OCI-LY7 (cell line): ENCODE results near the gene PTPRM. TPM values are rescaled to one million over a fixed set of nuclear protein-coding genes. Genes with fewer than 3 reads are reported as not detected.

Experiments used
- BruUV-seq: library from RNA; stranded (reverse); fragments of 400-500 nt; replicated peaks from 2 replicates; lab custom pipeline; 2021; lab: Mats Ljungman, UMichigan
- CTCF ChIA-PET: fragments of 300-600 bp; sonication (Branson Sonifier 250); formaldehyde crosslinking; loops from one replicate; lab custom pipeline; 2022; ENCODE audit warnings: antibody characterized with exemption; ENCODE audit not compliant: unreplicated experiment; lab: Charles Lee
- POLR2A ChIA-PET: fragments of 300-600 bp; sonication (Branson Sonifier 250); formaldehyde crosslinking; loops from one replicate; lab custom pipeline; 2022; ENCODE audit warnings: antibody characterized with exemption; lab: Charles Lee
- DNase-seq: peaks from one replicate; pipeline ENCODE4 v3.0.0-alpha.2; 2015; ENCODE audit warnings: low spot score
- H2AFZ ChIP-seq: fragments of 200-600 bp; sonication (generic), shearing (Covaris generic); 2 replicates; pipeline ENCODE4 v1.6.1; 2014; ENCODE audit warnings: mild to moderate bottlenecking, antibody characterized with exemption, low read length, moderate library complexity
- H3K27ac ChIP-seq: fragments of 200-600 bp; sonication (generic); 2 replicates; pipeline ENCODE4 v1.5.1; 2014; ENCODE audit warnings: mixed run types, low read depth, mild to moderate bottlenecking, moderate library complexity, low read length, inconsistent platforms; ENCODE audit not compliant: poor library complexity, severe bottlenecking
- H3K36me3 ChIP-seq: fragments of 200-600 bp; sonication (generic); 2 replicates; pipeline ENCODE4 v1.6.1; 2014; ENCODE audit warnings: mild to moderate bottlenecking, antibody characterized with exemption, low read length, moderate library complexity, mixed read lengths; ENCODE audit not compliant: insufficient read depth
- H3K4me1 ChIP-seq: fragments of 200-600 bp; sonication (generic); 2 replicates; pipeline ENCODE4 v1.5.1; 2014; ENCODE audit warnings: mild to moderate bottlenecking, low read length; ENCODE audit not compliant: insufficient read depth, poor library complexity, severe bottlenecking
- H3K4me2 ChIP-seq: fragments of 200-600 bp; sonication (generic); 2 replicates; pipeline ENCODE4 v1.6.1; 2014; ENCODE audit warnings: mild to moderate bottlenecking, low read length
- H3K4me3 ChIP-seq: fragments of 200-600 bp; sonication (generic); 2 replicates; pipeline ENCODE4 v1.5.1; 2014; ENCODE audit warnings: mild to moderate bottlenecking, low read depth, low read length; ENCODE audit not compliant: poor library complexity, severe bottlenecking
- H3K79me2 ChIP-seq: fragments of 200-600 bp; sonication (generic); 2 replicates; pipeline ENCODE4 v1.6.1; 2016; ENCODE audit warnings: low read depth, mild to moderate bottlenecking, low read length, moderate library complexity, mixed read lengths; ENCODE audit not compliant: insufficient read depth
- H3K9me2 ChIP-seq: fragments of 200-600 bp; sonication (generic); 2 replicates; pipeline ENCODE4 v1.6.1; 2016; ENCODE audit warnings: mild to moderate bottlenecking, low read length, mixed read lengths; ENCODE audit not compliant: insufficient read depth
- H3K9me3 ChIP-seq: fragments of 200-600 bp; sonication (generic); 2 replicates; pipeline ENCODE4 v1.6.1; 2014; ENCODE audit warnings: mild to moderate bottlenecking, mixed run types, low read length, mixed read lengths
- H4K20me1 ChIP-seq: fragments of 200-600 bp; sonication (generic); 2 replicates; pipeline ENCODE4 v1.6.1; 2014; ENCODE audit warnings: mild to moderate bottlenecking, antibody characterized with exemption, low read length, moderate library complexity, mixed read lengths; ENCODE audit not compliant: insufficient read depth
- EZH2phosphoT487 ChIP-seq: fragments of 200-600 bp; sonication (generic); IDR thresholded peaks from 2 replicates; pipeline ENCODE4 v1.6.1; 2018; ENCODE audit warnings: low read depth, borderline replicate concordance, mild to moderate bottlenecking, mixed run types, antibody characterized with exemption, low read length, moderate library complexity, mixed read lengths
- intact Hi-C: fragments of 100-400 bp; cut with micrococcal nuclease; formaldehyde crosslinking; loops from one replicate; pipeline ENCODE4 v1.10.0; 2022; ENCODE audit not compliant: unreplicated experiment
- total RNA-seq, 2 experiments: library from RNA; depleted of rRNA in 1 of 2; stranded (reverse); fragments of >200 nt in 1 of 2; shearing (Covaris generic) in 1 of 2; gene quantifications; 2 replicates each; pipeline ENCODE4 v1.2.3, GENCODE V29; 2014 to 2022
- TF ChIP-seq, protein P1 (sequence below): fragments of 200-600 bp; sonication (generic); conservative IDR thresholded peaks from 2 replicates; pipeline ENCODE4 v1.5.1; 2014; ENCODE audit warnings: mild to moderate bottlenecking, antibody characterized with exemption, low read length, moderate library complexity, mixed read lengths

PTPRM gene
- total RNA-seq, 2 experiments from 2014 or later, result not detected

DNA sequence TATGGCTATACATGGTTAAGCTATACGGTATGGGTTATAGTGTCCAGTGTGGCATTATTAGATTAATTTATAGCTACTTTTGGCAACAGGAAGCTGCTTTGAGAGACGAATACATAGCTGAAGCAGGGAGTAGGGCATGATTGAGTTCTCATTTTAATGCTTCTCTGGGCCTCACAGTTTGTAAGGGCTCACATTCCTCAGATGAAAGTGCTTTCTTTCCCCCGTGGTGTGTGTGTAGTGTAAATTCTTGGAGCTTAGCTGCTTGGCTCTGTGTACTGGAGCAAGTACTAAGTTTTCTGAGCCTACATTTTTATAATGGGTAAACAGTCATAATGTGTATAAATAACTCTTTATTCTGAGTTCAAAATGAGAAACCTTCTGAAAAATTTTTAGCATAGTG, 173.7 kb downstream of the PTPRM start:
- POLR2A ChIA-PET, result no interaction called here
- no peaks in the 10 kb centered on the region for H3K79me2 ChIP-seq
- H3K36me3 ChIP-seq, result no peaks in the 10 kb centered on the region
- no peak overlapping the region for H3K4me2 ChIP-seq
- intact Hi-C loops, result no loop called here
- no peak overlapping the region for H2AFZ ChIP-seq
- H4K20me1 ChIP-seq, result no peaks in the 10 kb centered on the region
- CTCF ChIA-PET, result no interaction called here
- H3K4me3 ChIP-seq, result no peak overlapping the region
- no peak for DNase-seq
- no peaks in the 10 kb centered on the region for H3K4me1 ChIP-seq
- H3K27ac ChIP-seq, result no peak overlapping the region
- H3K9me2 ChIP-seq, result no peaks in the 10 kb centered on the region
- no peaks in the 10 kb centered on the region for H3K9me3 ChIP-seq
- no TSS peak for BruUV-seq
- TF ChIP-seq, protein P1, sequence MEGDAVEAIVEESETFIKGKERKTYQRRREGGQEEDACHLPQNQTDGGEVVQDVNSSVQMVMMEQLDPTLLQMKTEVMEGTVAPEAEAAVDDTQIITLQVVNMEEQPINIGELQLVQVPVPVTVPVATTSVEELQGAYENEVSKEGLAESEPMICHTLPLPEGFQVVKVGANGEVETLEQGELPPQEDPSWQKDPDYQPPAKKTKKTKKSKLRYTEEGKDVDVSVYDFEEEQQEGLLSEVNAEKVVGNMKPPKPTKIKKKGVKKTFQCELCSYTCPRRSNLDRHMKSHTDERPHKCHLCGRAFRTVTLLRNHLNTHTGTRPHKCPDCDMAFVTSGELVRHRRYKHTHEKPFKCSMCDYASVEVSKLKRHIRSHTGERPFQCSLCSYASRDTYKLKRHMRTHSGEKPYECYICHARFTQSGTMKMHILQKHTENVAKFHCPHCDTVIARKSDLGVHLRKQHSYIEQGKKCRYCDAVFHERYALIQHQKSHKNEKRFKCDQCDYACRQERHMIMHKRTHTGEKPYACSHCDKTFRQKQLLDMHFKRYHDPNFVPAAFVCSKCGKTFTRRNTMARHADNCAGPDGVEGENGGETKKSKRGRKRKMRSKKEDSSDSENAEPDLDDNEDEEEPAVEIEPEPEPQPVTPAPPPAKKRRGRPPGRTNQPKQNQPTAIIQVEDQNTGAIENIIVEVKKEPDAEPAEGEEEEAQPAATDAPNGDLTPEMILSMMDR, result no peak

DNA sequence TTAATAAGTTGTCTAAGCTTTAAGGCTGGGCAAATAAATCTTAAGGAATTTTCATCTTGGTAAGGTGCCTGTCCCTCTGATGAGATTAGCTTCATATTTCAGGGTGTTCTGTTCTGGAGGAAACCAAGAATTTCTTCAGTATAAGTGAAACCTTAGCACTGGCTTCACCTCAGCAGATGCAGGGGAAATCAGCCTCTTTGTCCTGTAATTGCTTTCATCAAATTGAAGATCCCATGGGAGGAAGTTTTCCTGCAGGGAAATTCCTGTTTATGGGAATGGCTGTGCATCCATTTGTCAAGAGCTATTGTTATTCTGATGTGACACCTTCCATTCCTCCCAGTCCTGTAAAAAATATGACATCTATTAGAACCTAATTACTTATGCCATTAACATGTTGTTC, 174.5 kb downstream of the PTPRM start:
- no peak for TF ChIP-seq EZH2phosphoT487
- TF ChIP-seq, protein P1, result no peak
- intact Hi-C loops, result no loop called here
- BruUV-seq, result no TSS peak
- no peaks in the 10 kb centered on the region for H3K9me2 ChIP-seq
- H3K9me3 ChIP-seq, result no peaks in the 10 kb centered on the region
- ChIA-PET CTCF (no interaction called here), POLR2A (no interaction called here)
- H3K4me2 ChIP-seq, result no peak overlapping the region
- no peaks in the 10 kb centered on the region for H3K4me1 ChIP-seq
- no peak for DNase-seq
- no peaks in the 10 kb centered on the region for H4K20me1 ChIP-seq
- H3K27ac ChIP-seq, result no peak overlapping the region
- no peak overlapping the region for H2AFZ ChIP-seq
- no peaks in the 10 kb centered on the region for H3K79me2 ChIP-seq
- no peak overlapping the region for H3K4me3 ChIP-seq
- H3K36me3 ChIP-seq, result no peaks in the 10 kb centered on the region

DNA sequence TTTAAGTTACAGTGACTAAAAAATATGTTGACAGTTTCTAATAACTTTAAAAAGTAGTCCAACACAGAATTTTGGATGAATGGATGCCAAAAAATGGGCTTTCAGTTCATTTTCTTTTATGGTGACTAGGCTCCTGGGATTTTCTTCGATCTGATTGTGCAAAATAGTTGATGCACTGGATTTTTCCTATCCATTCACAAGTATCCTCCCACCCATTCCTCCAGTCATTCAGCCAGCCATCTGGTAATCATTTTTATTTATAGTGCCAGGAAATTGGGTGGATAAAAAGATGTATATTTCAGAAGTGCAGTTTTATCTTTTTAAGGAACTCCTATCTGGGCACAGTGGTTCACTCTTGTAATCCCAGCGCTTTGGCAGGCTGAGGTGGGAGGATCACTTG, 175.1 kb downstream of the PTPRM start:
- intact Hi-C loops, result no loop called here
- DNase-seq, result no peak
- Histone ChIP-seq H3K36me3 (no peaks in the 10 kb centered on the region), H3K9me2 (no peaks in the 10 kb centered on the region), H3K4me3 (no peak overlapping the region), H3K4me2 (no peak overlapping the region), H3K4me1 (no peaks in the 10 kb centered on the region), H4K20me1 (no peaks in the 10 kb centered on the region), H2AFZ (no peak overlapping the region), H3K9me3 (no peaks in the 10 kb centered on the region), H3K27ac (no peak overlapping the region), H3K79me2 (no peaks in the 10 kb centered on the region)
- ChIA-PET CTCF (no interaction called here), POLR2A (no interaction called here)
- TF ChIP-seq, protein P1, result no peak
- no peak for TF ChIP-seq EZH2phosphoT487
- no TSS peak for BruUV-seq
